WI38 (cell line): ENCODE data around the gene MET.

Source experiments
- H3K4me3 ChIP-seq: 2 replicates; pipeline ENCODE4 v1.5.1; 2011; ENCODE audit warnings: low read depth, mild to moderate bottlenecking, control low read depth, low read length
- CTCF ChIP-seq: IDR thresholded peaks from 2 replicates; pipeline ENCODE4 v1.5.1; 2012; ENCODE audit warnings: low read depth, mild to moderate bottlenecking, control low read depth, low read length

MET gene

DNA sequence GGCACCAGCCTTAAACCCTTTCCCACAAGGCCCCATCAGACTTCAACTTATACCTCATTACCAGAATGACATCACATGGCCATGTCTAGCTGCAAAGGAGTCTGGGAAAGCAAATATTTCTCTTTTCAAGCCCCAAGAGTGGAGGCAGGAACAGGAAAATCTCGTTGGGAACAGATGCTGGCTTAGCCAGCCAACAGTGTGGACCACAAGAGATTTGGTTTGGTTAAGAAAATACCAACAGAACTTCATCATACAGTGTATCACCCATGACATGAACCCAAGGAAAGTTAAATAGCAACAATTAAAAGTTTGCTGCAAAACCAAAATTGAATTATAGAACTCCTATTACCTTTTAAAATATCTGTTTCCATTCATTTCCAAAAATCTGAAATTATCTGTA, 2.2 kb upstream of the MET start:
- H3K4me3 ChIP-seq: no peak overlapping the region
- no peak for TF ChIP-seq CTCF

GRCh38 chr7:116670409-116671015, 1.5 kb upstream of the MET start:
- TF ChIP-seq CTCF: no peak
- no peak overlapping the region for H3K4me3 ChIP-seq

DNA sequence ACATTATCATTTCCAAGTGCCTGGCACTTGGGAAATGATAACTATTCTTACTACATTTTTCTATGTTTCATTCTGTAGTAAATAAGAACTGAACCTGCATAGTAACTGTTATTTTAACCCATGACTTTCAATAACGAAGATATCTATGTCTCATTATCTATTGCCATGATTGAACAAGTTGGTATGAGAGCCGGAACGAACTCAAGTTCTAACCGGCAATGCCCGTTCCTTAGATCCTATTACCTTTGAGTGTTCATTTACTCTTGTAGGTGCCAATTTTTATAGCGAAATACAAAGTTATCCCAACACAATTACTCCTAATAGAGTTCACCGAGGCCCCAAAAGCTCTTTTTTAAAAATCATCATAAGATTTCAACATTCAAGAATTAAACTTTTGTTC, 885 bp upstream of the MET start:
- H3K4me3 ChIP-seq: peak overlapping the region; percentile 72
- TF ChIP-seq CTCF: no peak

DNA sequence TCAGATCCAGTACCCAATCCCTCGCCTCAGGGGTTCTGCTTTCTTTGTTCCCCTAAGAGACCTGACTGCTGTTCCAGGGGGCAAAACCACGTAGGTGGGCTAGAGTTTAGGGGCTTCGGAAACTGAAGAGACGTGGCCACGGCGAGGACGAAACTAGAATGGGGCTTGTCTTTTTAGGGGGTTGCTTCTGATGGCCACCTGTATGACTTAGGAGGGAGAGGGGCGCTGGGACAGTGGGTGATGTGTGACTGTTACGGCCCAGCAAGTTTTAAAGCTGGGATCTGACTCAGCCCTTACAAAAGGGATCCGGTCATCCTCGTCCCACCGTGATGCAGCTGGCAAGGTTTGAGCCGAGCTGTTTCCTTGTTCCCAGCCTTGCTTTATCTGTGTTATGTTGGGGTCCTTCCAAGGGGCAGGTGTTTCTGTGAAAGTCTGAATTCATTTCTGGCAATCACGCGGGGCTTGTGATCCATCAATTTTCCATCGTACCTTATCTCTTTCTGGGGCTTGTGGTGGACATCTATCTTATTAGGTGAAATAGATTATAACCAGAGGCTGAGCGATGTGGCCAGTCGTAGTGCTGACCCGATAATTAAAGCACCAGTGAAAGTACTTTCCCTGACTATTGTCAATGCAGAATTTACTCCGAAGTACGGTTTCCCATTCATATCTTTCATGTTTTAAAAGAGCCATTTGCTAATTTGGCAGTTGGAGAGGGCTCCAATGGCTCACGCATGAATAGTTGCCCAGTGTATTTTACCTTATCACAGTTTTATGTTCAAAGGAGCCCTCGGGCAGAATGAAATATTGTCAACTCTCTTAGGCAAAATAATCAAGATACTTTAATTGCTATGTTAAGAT, 830 bp downstream of the MET start:
- TF ChIP-seq CTCF: no peak
- H3K4me3 ChIP-seq: peak overlapping the region; percentile 72

GRCh38 chr7:116673457-116673865, 1.5 kb downstream of the MET start:
- TF ChIP-seq CTCF: no peak
- H3K4me3 ChIP-seq: peak overlapping the region; percentile 72

DNA sequence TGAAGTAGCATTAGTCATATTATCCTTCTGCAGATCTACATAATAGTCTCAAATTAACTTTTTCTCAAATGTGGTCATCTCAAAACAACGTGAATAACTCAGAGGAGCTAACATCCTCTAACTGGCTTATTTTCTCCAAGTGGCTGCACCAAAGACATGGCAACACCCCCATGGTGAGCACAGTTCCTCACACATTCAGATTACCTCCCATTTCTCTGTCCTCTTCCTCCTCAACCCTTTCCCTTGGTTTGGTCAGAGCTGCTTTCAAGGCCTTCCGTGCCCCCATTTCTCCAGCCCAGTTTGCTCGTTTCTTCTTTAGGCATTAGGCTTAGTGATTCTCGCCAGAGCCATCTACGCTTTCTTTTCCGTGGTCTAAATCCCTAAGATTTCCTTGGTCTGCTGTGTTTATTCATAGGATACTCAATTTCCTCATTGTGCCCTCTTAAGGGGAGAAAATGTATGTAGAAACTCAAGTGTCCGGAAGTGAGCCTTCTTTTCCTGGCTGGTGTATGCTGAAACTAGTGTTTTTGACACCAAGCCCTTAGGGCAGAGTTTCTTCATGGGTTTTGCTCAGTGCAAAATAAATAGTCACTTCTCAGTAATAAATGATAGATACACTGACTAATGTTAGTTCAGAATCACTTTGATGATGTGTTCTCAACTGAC, 2.6 kb downstream of the MET start:
- no peak overlapping the region for H3K4me3 ChIP-seq
- TF ChIP-seq CTCF: no peak
